Motor neuron (in vitro differentiated cells): ENCODE measurements around the gene CFDP1. TPM values are rescaled to one million over a fixed set of nuclear protein-coding genes. Genes with fewer than 3 reads are reported as not detected.

Experiments
- ATAC-seq, 8 experiments: fragments of 200-7000 bp; cut with Tn5 transposase; replicated peaks in 6 of 8; 2 replicates each; pipeline ENCODE4 v1.8.0; 2021; ENCODE audit warnings: mild to moderate bottlenecking in 8 of 8, moderate library complexity in 8 of 8
- H3K27ac ChIP-seq, 2 donors: fragments of 250-450 bp; sonication (Bioruptor Pico); 2 replicates each; pipeline ENCODE4 v1.9.0; 2021; ENCODE audit warnings: antibody characterized with exemption in 2 of 2, mild to moderate bottlenecking in 2 of 2, moderate library complexity in 1 of 2
- H3K4me1 ChIP-seq, 2 donors: fragments of 250-450 bp; sonication (Bioruptor Pico); replicated peaks in 1 of 2; 2 replicates each; pipeline ENCODE4 v1.6.1; 2021; ENCODE audit warnings: antibody characterized with exemption in 2 of 2, mild to moderate bottlenecking in 2 of 2, moderate library complexity in 1 of 2
- H3K4me3 ChIP-seq, 5 donors: fragments of 250-450 bp; sonication (Bioruptor Pico); 2 replicates each; pipeline ENCODE4 v1.9.0; 2021; ENCODE audit warnings: antibody characterized with exemption in 5 of 5, mild to moderate bottlenecking in 5 of 5, moderate library complexity in 4 of 5
- WGBS, 10 experiments: fragments of 450-650 bp; shearing (Covaris generic); methylation state at CpG; one replicate each; pipeline ENCODE4 v1.0.0; 2022; 5-methylcytosine and 5-hydroxymethylcytosine counted together
- in situ Hi-C, 9 experiments: fragments of 400-800 bp; cut with MboI; loops; one replicate each; pipeline ENCODE4 v1.15.0; 2021; ENCODE audit warnings: low sequenced_read_pairs in 9 of 9, low pct_unique_long_range_greater_than_20kb in 2 of 9; ENCODE audit not compliant: unreplicated experiment in 9 of 9
- total RNA-seq, 8 experiments: library from RNA; unstranded; fragments of 300-600 nt; gene quantifications; 2 replicates each; pipeline versions ENCODE4 v1.2.3 to v1.2.4, GENCODE V29; 2022

Gene CFDP1
- total RNA-seq, 8 experiments from 2014 or later, result 43.5 to 130 (median 107) TPM

DNA sequence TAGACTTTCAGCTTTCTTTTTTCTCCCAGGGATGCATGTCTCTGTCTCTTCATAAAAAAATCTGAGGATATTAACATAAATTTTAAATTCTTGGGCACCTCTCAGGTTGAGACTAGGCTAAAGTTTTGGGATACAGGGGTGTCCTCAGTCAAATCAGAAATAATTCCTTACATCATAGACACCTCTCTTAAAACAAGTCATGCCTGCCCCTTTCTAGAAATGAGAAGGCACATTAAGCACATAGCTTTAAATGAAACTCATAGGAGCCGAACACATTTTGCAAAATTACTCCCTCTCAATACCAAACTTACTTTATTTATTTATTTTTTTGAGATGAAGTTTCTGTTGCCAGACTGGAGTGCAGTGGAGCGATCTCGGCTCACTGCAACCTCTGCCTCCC lies 114.6 kb downstream of the CFDP1 start:
- Histone ChIP-seq H3K4me1 (peaks cover 6 to 10% of the 10 kb centered on the region in 2 donors), H3K27ac (no peak overlapping the region), H3K4me3 (no peak overlapping the region)
- WGBS, 10 experiments, result 80 to 100% (median 91%) methylated on average over 1 to 3 of the region's 3 CpGs; no CpG with 5 or more reads in 5 of the 10 experiments
- in situ Hi-C loops, result no loop called here
- ATAC-seq, result no peak

DNA sequence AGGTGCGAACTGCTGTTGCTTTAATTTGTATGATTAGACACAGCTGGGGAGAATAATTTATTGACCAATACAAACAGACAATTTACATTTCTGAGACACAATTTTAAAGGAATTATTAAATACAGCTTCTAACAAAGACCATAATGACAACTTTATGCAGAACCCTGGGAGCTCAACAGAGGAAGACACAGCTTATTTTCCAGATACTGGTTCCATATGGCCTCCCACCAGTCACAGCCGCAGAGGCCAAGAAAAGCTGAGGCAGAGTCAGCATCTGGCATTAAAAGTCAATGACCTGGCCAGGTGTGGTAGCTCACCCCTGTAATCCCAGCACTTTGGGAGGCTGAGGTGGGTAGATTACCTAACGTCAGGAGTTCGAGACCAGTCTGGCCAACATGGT lies 115.8 kb downstream of the CFDP1 start:
- H3K4me1 ChIP-seq, result peaks cover 6 to 16% of the 10 kb centered on the region in 2 donors
- H3K4me3 ChIP-seq, result no peak overlapping the region
- 50 to 100% (median 87%) methylated on average over 1 to 4 of the region's 4 CpGs; no CpG with 5 or more reads in 2 of the 10 experiments for WGBS, 10 experiments
- no peak for ATAC-seq
- no peak overlapping the region for H3K27ac ChIP-seq
- in situ Hi-C loops, result no loop called here

DNA sequence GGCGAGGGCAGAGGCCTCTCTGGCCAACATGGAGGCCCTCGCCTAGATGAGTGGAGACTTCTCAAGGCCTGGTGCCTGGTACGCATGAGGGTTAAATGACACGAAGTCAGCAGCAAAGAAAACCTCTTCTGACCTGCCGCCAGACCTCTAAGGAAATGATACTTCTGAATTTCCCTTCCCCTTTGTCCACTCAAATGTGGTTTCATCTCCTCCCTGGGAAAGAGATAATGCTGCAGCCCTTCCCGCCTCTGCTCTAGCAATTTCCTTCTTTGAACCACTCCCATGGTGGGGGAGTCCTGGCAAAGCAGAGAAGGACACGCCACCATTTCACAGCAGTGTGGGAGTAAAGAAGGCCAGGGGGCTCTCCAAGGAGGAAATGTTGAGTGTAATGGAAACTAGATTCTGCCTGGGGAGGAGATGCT lies 116.2 kb downstream of the CFDP1 start:
- ATAC-seq, result peak in 3 of 8 experiments; percentile 60 to 79 (median 78)
- 65 to 100% (median 88%) methylated on average over 1 to 7 of the region's 7 CpGs; no CpG with 5 or more reads in 3 of the 10 experiments for WGBS, 10 experiments
- no peak overlapping the region for H3K27ac ChIP-seq
- peaks cover 6 to 16% of the 10 kb centered on the region in 2 donors for H3K4me1 ChIP-seq
- in situ Hi-C loops, result no loop called here
- H3K4me3 ChIP-seq, result no peak overlapping the region

DNA sequence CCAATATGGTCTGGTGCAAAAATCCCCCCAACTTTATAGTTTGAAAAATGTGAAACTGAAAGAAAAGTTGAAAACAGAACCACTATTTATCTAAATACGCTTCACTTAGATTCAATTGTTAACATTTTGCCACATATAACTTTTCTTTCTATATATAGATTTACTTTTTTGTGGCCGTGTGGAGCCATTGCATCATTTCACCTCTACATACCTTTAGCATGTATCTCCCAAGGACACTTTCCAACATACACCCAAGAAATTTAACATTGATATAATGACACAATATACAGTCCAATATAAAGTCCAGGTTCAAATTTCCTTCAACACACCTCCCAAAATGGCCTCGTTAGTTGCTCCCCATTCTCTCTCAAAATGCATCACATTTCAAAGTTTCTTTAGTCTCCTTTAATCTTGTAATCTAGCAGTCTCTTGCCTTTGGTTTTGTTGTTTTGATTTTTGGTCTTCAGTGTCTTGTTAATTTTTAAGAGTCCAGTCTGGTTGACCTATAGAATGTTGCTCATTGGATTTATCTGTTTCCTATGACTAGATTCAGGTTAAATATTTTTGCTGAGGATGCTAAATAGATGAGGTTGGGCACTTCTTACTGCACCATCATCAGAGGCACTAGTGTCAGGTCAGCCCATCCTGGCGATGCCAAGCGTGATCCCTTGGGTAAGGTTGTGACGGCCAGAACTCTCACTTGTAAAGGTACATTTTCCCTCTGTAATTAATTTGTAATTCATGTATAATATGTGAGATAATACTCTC lies 117.6 kb downstream of the CFDP1 start:
- ATAC-seq, result no peak
- WGBS, 10 experiments, result 91 to 100% (median 96%) methylated on average over 2 to 6 of the region's 6 CpGs
- Histone ChIP-seq H3K4me3 (no peak overlapping the region), H3K4me1 (peaks cover 4 to 14% of the 10 kb centered on the region in 2 donors), H3K27ac (no peak overlapping the region)
- in situ Hi-C loops, result no loop called here

DNA sequence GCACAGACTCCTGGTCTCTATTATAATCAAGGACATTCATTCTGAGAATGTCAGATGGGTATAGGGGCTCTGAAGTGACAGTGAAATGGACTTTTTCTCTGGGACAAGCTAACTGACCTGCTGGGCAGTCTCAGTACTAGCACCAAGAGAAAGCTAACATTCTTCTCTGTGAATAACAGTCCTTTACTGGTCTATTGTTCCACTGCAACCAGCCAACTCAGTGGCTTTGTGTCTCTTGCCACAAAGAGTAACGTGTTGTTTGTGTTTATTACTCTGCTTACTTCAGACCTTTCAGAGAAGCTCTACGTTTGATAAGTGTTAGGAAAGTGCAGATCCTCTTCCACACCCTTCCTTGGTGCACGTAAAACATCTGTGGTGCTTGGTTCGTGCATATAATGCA lies 120.4 kb downstream of the CFDP1 start:
- H3K4me1 ChIP-seq, result peaks cover 0 to 6% of the 10 kb centered on the region in 2 donors
- in situ Hi-C loops, result no loop called here
- 23 to 93% (median 71%) methylated on average over 1 to 3 of the region's 4 CpGs; no CpG with 5 or more reads in 4 of the 10 experiments for WGBS, 10 experiments
- no peak overlapping the region for H3K27ac ChIP-seq
- no peak overlapping the region for H3K4me3 ChIP-seq
- peak in 2 of 8 experiments; percentile 47 to 48 for ATAC-seq

DNA sequence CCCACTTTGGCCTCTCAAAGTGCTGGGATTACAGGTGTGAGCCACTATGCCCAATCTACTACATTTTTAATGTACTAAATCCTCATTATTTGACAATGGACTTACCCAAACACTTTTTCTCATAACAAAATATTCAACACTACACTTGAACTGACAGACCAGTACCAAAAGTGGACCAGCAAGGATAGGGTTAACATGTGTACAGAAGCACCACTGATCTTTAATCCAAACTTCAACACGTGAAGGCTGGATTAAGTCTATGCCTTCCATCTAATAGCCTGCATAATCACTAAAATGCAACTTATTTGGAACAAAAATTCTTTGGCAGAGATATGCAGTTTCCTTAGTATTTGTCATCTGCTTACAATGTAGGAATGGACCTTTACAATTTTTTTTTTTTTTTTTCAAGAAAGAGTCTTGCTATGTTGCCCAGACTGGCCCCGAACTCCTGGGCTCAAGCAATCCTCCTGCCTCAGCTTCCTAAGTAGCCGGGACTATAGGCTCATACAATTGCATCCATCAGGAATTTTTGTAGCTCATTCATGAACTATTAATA lies 121.8 kb downstream of the CFDP1 start:
- 0 to 100% (median 60%) methylated on average over 1 to 3 of the region's 3 CpGs; no CpG with 5 or more reads in 3 of the 10 experiments for WGBS, 10 experiments
- no peak overlapping the region for H3K27ac ChIP-seq

DNA sequence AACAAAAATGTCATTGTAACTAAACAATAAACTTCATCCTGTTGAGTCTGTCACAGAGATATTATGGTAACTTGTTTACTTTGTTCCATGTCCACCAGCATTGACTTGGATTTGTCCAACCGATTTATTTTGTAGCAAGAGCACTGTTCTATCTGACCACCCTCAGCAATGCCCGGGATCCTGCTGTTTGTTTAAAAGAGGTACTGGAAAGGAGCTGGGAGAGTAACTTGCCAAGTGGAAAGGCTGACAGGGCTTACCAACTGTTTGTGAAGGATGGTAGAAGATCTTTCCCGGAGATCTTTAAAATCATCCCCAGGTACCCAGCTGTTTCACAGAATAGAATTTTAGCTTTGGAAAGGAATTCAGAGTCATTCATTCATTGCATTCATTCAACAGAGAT lies 122.8 kb downstream of the CFDP1 start:
- 75 to 100% (median 97%) methylated on average over 1 to 3 of the region's 3 CpGs; no CpG with 5 or more reads in 1 of the 10 experiments for WGBS, 10 experiments
- H3K4me1 ChIP-seq, result peaks cover 0 to 6% of the 10 kb centered on the region in 2 donors
- H3K4me3 ChIP-seq, result no peak overlapping the region
- no peak overlapping the region for H3K27ac ChIP-seq
- ATAC-seq, result no peak
- in situ Hi-C loops, result no loop called here

More for the DNA sequence above, 121.8 kb downstream of the CFDP1 start:
- Histone ChIP-seq H3K4me3 (no peak overlapping the region), H3K4me1 (peaks cover 0 to 6% of the 10 kb centered on the region in 2 donors)
- in situ Hi-C loops, result no loop called here
- no peak for ATAC-seq

DNA sequence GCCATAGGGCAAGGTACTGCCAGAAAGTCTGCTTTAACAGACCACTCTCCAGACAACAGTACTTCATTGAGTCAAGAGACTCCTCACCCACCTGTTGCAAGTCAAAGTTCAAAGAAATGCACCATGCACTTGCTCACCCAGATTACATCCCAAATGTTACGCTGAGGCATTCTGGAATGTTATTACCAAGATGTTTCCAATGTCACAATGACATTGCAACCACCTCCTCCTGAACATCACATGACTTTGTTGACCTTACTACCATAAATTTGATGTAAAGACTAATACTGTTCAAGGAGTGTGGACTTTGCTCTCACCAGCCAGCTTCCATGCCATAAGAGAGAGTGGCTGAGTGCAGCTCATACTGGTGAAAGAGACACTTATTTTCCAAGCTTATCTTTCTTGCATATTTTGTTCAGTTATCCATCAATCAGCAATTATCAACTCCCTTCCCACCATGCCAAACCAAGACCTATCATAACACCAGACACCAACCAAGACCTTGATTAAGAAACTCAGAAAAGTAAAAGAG lies 123.3 kb downstream of the CFDP1 start:
- peaks cover 0 to 6% of the 10 kb centered on the region in 2 donors for H3K4me1 ChIP-seq
- 83 to 100% (median 100%) methylated on average over 1 of the region's 1 CpG; no CpG with 5 or more reads in 5 of the 10 experiments for WGBS, 10 experiments
- in situ Hi-C loops, result no loop called here
- no peak overlapping the region for H3K4me3 ChIP-seq
- no peak overlapping the region for H3K27ac ChIP-seq
- no peak for ATAC-seq

DNA sequence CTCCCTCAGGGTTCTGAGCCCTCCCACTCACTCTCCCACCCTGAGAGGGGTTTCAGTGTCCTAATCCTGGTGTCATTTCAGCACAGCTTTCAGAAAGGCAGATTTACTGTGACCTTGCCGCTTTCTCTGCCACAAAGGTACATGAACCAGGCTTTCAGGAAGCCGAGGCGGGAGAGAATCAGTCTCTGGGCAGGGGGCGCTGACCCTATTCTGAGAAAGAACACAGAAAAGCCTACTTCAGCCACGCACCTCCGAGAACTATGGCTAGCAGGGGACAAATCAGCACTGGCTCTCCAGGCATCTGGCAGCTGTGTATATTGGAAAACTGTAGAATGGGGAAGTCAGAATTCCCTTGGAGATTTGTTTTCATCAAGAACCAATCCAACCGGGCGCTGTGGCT lies 124.1 kb downstream of the CFDP1 start:
- ATAC-seq, result no peak
- in situ Hi-C loops, result no loop called here
- Histone ChIP-seq H3K27ac (no peak overlapping the region), H3K4me3 (no peak overlapping the region), H3K4me1 (peaks cover 0 to 6% of the 10 kb centered on the region in 2 donors)
- 80 to 100% (median 93%) methylated on average over 1 to 3 of the region's 8 CpGs; no CpG with 5 or more reads in 6 of the 10 experiments for WGBS, 10 experiments

DNA sequence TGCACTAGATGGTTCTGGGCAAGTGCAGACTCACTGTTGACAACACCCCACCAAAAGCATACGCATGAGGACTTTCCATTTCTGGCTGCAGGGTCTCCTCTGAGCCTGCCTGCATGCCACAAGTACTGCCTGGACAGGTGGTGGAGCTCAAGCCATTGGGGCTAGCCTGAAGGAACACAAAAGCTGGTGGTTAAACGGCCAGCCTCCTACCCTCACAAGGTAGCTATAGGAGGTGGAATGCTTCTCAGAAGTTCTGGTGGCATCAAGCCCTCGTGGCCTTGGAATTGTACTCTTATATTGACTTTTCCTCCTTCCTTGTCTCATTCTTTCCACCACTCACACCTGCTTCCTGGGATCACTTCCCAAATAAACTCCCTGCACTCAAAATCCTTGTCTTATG lies 125.3 kb downstream of the CFDP1 start:
- Histone ChIP-seq H3K27ac (no peak overlapping the region), H3K4me3 (no peak overlapping the region), H3K4me1 (peaks cover 0 to 6% of the 10 kb centered on the region in 2 donors)
- in situ Hi-C loops, result no loop called here
- 94 to 100% (median 98%) methylated on average over 1 to 3 of the region's 3 CpGs; no CpG with 5 or more reads in 2 of the 10 experiments for WGBS, 10 experiments
- no peak for ATAC-seq

DNA sequence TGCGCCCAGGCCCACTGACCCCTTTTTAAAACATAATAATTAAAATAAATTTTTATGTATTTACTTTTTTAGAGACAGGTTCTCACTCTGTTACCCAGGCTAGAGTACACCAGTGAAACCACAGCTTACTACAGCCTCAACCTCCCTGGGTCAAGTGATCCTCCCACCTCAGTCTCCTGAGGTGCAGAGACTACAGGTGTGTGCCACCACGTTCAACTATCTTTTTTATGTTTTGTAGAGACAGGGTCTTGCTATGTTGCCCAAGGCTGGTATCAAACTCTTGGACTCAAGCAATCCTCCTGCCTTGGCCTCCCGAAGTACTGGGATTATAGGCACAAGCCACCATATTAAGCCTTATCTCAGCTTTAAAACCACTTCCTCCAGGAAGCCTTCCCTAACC lies 125.8 kb downstream of the CFDP1 start:
- ATAC-seq, result no peak
- WGBS, 10 experiments, result 83 to 100% (median 100%) methylated on average over 1 to 3 of the region's 3 CpGs; no CpG with 5 or more reads in 2 of the 10 experiments
- Histone ChIP-seq H3K4me1 (peaks cover 0 to under 1% of the 10 kb centered on the region in 2 donors), H3K27ac (no peak overlapping the region), H3K4me3 (no peak overlapping the region)
- in situ Hi-C loops, result no loop called here

DNA sequence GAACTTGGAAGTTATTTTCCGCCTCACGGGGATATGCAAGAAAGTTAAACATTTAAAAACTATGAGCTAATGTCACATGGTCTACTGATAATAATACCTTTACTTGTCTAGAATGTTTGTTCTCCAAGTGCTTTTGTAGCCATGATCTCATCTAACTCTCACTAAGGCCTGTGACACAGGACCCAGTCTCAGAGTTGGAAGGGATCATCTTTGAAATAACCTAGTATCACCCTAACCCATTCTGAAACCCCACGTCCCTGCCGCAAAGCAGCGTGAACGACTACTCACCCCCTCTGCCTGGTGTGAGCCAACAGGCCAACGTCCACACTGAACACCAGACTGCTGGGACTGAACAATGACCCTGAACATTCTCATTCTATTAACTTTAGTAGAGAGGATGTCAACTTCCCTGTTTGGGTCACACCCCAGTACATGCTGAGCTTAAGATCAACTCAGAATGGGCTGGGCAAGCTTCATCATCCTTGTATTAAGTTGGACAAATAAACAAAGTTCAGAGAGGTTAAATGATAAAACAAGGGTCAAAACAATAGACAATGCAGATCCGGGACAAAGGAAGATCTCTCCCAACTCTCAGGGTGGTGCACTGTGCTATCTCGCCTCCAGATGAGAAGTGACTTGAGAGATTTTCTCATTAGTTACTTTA lies 127.1 kb downstream of the CFDP1 start:
- Histone ChIP-seq H3K4me1 (no peaks in the 10 kb centered on the region), H3K4me3 (no peak overlapping the region), H3K27ac (no peak overlapping the region)
- peak in 1 of 8 experiments; percentile 11 for ATAC-seq
- in situ Hi-C loops, result no loop called here
- WGBS, 10 experiments, result 71 to 100% (median 89%) methylated on average over 1 to 7 of the region's 9 CpGs
